ENCODE data around the gene KRT85.
"Not testable (repeated sequence)": the region's sequence is repeated elsewhere in the genome, so short reads cannot be mapped to it uniquely, and the experiment has no call there.

The KRT85 gene

DNA sequence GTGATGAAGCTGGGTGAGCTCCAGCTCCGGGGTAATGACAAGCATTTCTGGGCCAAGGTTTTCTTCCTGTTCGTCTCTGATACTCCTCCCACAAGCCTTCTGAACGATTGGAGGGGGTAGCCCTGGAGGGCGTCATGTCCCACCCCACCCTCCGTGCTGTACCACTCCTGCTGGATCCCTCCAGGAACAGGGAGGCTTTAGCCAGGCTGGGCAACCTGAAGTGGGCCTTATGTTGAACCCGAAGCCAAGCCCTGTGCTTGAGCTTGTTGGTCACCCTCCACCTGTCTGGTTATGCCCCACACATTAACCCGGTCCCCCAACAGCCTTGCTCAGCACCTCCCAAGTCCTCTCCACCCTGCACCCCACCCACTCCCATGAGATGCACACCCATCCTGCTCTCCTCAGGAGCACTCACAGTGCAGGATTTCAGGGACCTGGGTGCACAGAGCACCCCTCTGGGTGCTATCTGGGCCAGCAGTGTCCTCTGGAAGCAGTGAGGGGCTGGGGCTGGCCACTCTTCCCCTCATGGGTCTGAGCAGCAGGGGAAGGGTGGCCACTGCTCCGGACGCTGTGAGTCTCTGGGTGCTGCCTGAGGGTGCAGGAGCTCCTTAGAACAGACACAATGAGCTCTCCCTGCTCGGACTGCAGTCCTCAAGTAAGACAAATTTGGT, 39.3 kb downstream of the KRT85 start:
- no peak overlapping the region for H3K4me3 ChIP-seq (ENCODE audit: low read depth, low read length)

DNA sequence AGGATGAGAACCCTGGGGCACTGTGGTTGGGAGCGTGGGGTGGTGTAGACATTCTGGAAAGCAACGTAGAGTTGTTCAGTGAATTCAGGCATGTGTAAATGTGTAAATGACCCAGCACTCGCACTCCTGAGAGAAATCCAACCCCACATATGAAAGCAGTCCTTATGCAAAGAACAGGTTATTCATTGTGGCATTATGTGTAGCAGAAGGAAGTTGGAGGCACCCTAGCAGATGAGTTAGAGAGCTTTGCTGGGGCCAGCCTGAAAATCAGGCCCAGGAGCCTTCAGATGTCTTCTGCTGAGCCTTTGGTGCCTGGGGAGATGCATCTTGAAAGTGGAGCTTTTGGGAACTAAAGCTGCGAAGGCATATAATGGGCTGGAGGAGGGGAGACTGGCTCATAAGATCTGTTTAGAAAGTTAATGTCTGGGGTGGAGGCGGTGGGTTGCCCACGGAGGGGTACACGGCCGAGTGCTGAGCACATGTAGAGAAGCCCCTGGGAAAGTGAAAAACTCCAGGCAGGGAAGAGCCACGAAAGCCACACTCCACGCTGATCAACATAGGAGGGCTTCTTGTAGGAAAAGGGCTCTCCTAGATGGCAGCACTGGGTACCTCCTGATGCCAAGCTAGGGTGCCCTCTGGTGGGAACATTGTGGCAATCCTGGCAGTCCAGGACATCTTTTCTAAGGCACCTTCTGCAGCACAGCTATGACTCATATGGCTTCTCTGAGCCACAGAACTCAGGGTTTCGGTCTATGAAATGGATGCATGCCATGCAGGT, 40.0 kb downstream of the KRT85 start:
- no peak overlapping the region for H3K4me3 ChIP-seq (ENCODE audit: low read depth, low read length)

DNA sequence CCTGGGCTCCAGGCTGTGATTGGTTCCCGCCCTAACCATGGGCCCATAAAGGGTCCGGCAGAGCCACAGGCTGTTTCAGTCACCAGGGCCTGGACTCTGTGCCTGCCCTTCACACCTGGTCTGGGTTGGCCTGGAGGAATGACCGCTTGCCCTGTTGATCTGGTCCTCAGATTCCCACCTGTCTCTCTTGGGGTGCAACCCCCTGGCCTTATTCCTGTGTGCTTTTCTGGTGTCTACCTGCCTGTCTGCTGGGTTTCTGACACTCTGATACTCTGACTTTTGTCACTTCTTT, 43.2 kb downstream of the KRT85 start:
- H3K4me3 ChIP-seq (ENCODE audit: low read depth, low read length), result no peak overlapping the region

DNA sequence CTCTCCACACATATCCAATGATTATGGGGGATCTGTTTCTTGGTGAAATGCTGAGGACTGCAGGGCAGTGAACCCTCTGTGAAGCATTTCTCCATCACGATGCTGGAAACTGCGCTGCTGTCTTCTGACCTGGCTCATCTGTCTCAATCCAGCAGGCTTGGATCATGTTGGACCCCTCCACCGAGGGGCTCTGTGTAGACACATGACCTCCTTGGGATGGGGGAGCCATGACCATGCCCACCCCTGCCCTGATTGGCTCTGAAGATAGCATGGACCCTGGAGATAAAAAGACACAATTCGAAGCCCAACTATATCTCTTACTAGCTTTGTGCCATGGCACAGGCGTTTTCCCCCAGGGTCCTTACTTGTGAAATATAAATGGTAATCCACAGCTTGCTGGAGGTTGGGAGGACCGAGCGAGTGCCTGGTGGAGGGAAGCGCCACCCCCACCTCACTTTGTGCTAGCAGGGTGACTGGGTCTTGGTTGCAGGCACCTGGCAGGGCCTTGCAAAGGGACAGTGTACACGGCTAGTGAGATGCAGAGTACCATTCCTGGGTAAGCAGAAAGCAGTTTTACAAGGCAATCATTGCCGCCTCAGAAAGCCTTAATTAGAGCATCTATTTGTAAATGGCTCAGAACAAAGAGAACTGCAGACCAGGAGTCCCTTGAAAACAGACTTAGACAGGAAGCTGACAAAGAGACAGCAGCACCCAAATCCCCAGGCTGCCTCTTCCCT, 43.7 kb downstream of the KRT85 start:
- no peak overlapping the region for H3K4me3 ChIP-seq (ENCODE audit: low read depth, low read length)

DNA sequence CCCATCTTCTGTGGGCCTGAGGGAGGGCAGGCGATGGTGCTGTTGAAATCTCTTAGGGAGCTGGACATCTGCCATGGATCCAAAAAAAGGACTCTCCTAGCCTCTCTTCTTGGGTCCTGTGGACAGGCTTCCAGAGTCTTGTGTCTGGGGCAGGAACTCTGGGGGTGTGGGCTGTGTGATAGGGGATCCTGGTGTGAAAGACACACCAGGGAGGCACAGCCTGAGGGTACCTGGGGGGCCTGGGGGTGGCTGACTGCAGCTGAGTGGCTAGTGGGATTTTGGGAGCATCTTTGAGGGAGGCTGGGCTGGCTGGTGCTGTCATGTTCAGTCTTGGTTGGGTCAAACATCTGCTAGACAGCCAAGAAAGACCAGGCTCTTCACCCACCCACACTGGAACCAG, 44.3 kb downstream of the KRT85 start:
- no peak overlapping the region for H3K4me3 ChIP-seq (ENCODE audit: low read depth, low read length)

DNA sequence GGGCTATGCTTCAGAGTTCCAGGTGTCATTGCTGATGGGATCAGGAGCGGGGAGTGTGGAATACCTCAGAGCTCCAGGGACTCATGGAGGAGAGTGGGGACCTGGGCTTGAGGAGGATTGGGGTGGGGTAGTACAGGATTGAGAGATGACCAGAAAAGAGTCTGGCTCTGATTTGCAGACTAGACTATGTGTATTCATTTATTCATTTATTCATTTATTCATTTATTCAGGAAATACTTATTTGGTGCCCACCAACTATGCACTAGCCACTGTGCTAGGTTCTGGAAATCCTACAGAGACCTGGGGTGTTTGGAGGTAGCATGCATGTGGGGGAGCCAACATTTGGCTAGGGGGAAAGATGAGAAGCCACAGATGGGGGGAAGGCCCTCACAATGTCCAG, 45.2 kb downstream of the KRT85 start:
- no peak overlapping the region for H3K4me3 ChIP-seq (ENCODE audit: low read depth, low read length)

DNA sequence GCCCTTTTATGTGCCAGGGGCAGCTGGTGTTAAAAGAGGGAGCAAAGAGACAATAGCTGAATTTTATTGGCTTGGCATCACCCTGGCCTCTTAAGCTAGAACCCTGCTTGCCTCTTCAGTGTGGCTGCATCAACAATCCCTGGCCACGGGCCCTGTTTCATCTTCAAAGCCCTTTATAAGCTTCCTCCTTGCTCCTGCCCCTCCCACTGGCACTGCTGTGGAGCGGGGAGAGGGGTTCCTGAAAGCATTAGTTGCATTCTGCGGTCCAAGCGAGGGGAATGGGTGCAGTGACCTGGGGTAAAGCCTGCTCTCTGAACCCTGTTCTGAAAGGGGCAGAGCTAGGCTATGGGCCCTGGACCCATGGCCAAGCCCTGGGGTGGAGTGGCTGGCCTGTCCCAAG, 45.9 kb downstream of the KRT85 start:
- H3K4me3 ChIP-seq (ENCODE audit: low read depth, low read length), result no peak overlapping the region

DNA sequence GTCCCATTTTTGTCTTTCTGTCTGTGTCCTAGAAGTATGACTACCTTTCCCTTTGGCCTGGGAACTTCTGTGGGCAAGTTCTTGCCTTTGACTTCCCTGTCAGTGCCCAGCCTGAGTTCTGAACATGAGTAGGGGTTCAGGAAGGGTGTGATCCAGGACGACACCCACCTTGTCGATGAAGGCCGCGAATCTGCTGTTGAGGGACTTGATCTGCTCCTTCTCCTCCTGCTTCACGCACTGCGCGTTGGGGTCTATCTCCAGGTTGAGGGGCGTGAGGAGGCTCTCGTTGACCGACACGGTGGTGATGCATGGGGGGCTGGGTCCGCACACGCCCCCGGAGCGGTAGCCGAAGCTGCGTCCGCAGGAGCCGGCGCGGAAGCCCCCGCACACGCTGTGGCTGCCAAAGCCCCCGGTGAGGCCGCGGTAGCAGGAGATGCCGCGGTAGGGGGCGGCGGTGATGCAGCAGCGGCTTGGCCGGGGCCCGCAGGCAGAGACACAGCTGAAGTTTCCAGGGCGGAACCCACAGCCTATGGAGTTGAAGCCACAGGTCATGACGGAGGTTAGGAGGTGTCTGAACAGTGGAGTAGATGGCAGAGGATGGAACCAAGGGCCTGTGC, 46.4 kb downstream of the KRT85 start, which contains the start of gene KRT83:
TSS of gene KRT83 (minus strand) at position 615 of the 617 bp plus-strand sequence. CDS start at position 552, 63 bp downstream.
- H3K4me3 ChIP-seq (ENCODE audit: low read depth, low read length), result no peak within 1 kb of the TSS

DNA sequence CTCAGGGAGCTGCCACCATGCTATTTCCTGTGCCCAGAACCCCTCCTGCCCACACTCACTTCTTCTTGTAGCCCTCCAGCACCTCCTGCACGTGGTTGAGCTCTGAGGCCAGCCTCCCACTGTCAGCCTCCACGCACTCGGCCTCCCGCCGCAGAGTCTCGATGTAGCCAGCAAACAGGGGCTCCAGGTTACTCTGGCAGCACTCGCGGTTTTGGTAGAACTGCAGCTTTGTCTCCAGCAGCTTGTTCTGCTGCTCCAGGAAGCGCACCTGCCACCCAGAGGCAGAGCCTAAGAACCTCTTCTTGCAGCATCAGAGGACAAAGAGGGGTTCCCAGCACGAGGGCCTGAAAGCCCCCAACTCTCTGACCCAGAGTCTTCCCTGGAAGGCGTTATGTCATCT, 48.2 kb downstream of the KRT85 start:
- no peak overlapping the region for H3K4me3 ChIP-seq (ENCODE audit: low read depth, low read length)

DNA sequence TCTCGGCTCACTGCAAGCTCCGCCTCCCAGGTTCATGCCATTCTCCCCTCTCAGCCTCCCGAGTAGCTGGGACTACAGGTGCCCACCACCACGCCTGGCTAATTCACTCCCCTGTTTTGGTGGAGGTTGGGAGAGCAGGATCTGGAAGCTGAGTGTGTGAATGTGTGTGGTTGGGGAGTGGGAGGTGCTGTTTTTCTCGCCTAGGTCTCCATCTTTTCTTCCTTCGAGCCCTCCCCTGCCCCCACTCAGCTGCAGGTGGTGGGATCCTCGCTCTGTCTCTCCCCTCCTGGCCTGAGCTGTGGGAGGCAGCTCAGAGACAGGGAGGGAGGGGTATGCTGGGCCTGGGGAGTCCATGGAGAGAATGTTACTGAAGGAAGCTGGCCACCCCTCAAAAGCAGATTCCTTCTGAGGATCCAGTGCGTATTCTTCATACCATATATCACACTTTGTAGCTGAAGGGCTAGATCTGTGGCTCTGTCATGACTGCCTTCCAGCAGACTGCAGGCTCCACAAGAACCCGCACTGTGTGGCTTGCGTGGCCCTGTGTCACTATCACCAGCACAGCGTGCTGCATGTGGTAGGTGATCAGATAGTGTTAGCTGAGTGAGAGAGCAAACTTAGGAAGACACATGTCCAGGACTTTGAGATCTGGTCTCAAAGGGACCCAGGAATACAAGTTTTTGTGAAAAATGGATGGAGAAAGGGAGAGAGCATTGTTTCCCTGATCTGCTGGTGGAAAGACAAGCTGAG, 48.9 kb downstream of the KRT85 start:
- H3K4me3 ChIP-seq (ENCODE audit: low read depth, low read length), result no peak overlapping the region

DNA sequence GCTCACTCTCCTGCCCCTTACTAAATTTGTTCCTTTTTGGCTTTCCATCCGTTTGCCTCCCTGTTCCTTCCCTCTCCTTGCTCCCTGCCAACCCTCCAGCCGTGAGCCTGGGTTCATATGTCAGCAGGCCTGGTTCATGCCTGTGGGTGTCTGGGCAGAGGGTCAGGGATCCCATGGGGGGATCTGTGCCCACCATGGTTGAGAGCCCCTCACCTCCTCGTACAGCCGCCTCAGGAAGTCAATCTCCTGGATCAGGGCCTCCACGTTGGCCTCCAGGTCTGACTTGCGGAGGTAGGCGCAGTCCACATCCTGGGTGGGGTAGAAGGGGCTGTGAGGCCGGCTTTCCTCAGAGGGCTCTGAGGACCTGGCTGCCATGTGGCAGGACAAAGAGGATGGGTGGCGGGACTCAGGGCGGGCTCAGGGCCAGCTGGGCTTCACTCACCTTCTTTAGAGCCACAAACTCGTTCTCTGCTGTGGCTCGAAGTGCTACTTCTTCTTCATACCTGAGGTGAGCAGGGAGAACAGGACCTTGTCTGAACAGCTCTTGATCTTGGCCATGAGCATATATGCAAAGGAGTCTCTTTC, 49.7 kb downstream of the KRT85 start:
- no peak overlapping the region for H3K4me3 ChIP-seq (ENCODE audit: low read depth, low read length)

DNA sequence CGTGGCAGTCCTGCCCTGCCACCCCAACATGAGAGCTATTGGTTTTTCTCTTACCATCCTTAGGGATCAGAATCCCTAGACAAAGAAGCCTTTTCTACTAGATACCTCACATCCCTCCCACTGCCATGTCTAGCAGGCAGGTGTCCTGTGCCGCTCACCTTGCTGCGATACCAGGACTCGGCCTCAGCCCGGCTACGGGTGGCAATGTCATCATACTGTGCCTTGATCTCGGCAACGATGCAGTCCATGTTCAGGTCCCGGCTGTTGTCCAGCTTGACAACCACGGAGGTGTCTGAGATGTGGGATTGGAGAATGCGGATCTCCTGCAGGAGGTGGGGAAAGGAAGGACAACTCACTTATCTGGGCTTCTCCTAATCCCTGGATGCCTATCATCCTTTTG, 50.6 kb downstream of the KRT85 start:
- no peak overlapping the region for H3K4me3 ChIP-seq (ENCODE audit: low read depth, low read length)

DNA sequence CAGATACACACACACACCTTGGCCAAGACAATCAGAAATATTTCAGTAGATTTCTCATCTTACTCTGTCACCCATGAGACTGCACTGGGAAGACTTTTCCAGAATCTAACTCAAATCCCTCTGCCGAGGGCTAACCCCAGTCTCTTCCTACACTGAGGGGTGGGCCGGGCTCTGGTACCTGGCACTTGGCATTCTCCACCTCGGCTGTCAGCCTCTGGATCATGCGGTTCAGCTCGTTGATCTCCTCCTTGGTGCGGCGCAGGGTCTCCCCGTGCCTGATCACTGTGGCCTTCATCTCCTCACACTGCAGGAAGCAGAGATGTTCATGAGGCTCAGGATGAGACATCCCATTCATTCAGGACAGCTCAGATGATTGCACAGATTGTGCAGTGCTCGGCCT, 51.0 kb downstream of the KRT85 start:
- H3K4me3 ChIP-seq (ENCODE audit: low read depth, low read length), result no peak overlapping the region

DNA sequence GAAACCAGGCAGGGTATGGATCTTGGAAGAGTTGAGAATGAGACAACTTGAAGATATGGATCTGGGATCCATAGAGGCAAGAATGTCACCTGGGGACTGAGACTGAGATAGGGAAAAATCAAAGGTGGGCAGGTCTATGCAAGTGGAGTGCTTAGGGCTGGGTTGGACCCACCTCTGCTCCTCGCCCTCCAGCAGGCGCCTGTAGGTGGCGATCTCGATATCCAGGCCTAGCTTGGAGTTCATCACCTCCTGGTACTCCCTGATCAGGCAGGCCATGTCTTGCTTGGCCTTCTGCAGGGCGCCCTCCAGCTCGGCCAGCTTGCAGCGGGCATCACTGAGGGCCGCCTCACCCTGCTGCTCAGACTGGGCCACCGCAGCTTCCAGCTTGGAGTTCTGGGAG, 51.6 kb downstream of the KRT85 start:
- not testable (repeated sequence) for H3K4me3 ChIP-seq (ENCODE audit: low read depth, low read length)

DNA sequence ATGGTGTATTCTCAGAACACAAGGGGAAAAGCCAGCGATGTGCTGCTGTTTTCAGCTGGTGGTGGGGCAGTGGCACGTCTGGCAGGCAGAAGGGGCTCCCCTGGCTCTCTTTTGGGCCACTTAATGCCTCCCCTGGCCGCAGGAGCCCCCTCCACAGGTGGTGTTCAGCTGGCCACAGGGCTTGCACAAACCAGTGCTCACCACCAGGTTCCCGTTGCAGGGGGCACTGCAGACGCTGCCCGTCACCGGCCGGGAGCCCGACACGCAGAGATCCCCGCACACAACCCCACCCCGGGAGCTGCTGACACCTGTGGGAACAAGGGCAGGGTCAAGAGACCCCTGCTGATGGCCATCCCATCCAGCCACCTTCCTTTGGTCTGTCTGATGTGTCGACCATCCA, 52.8 kb downstream of the KRT85 start:
- no peak overlapping the region for H3K4me3 ChIP-seq (ENCODE audit: low read depth, low read length)

DNA sequence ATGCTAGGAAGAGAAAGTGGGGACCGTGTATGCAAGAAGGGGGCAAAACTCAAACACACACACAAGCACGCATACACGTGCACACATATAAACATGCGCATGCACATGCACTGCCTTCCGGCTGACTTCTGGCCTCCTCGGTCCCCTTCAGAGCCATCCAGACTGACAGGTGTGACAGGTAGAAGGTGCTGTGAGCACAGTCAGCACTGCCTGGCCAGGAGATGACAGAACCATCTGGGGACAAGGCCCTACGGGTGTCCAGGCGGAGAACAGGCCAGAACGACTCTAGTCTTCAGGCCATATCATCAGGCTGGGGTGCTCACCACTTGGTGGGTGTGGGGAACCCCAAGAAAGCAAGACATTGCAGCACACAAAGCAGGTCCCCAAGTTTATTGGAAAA, 53.4 kb downstream of the KRT85 start:
- H3K4me3 ChIP-seq (ENCODE audit: low read depth, low read length), result no peak overlapping the region

DNA sequence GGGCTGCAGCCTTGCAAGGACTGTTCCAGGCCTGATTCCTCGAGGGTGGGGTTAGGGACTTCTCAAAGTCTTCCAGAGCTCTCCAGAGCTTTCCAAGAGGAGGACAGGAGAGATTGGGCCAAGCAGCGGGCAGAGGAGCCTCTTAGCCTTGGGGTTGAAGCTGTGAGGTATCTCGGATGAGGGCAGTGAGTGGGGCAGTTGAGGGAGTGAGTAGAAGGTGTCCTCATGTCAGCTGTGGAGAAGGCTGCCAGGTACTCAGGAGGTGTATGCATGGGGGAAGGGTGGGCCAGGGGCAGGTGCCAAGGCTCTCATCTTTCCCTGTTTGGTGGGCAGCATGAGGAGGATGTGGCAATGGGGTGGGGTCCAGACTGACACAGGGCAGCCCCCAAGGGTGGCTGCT, 53.8 kb downstream of the KRT85 start:
- H3K4me3 ChIP-seq (ENCODE audit: low read depth, low read length), result no peak overlapping the region

DNA sequence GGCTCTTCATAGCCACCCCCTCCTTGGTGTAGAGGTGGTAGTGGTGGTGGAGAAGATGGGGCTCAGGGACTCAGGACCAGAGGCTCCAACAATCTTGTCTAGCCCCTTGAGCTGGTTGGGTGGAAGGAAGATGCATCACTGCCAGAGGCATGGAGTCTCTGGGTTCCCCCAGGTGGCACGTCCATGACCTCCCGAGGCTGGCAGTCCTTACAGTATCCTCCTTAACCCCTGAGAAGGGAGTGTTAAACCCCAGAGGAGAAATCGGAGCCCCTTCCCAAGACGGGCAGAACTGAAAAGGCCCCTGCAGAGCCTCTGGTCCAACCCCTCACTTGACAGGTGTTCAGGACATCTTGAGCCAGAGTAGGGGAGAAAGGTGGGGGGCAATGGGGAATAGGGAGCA, 55.2 kb downstream of the KRT85 start:
- no peak overlapping the region for H3K4me3 ChIP-seq (ENCODE audit: low read depth, low read length)

DNA sequence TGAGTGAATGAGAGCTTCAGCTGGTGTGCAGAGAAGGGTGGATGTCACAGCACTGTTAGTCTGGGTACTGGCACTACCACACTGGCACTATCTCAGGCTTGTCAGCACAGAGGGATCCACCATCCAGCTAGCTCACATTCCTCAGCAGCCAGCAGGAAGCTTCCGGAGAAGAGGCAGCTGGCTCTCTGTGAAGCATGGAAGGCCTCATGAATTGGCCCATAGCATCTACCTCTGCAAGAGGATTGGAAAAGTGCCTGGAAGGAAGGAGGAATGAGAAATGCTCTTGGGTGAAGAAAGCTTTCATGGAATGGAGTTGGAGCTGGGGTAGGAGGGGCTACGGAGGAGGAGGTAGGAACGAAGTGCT, 56.0 kb downstream of the KRT85 start:
- no peak overlapping the region for H3K4me3 ChIP-seq (ENCODE audit: low read depth, low read length)

DNA sequence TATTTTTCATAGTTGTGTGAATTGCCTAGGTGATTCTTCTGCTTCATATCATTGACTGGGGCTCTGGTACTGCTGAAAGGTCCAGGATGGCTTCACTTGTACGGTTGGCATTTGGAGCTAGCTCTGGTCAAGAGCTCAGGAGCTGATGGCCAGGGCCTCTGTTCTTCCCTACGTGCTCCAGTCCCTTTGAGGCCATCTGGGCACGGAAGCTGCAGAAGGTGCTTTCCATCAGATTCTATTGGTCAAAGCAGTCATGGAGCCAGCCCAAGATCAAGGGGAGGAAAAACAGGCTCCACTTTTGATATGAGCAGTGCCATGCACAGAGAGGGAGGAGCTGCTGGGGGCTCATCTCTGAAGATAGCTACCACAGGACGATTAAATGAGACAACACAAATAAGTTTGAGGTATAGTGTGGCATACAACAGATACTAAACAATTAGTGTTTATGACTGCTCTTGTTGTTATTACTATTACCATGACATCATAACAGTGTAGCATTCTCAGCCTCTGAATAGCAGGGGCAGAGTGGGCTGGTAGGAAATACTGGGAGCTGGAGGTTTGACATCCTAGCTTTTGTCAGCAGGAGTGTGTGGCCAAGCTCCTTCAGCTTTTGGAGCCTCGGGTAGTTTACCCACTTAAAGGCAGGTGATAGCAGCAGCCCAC, 56.5 kb downstream of the KRT85 start:
- no peak overlapping the region for H3K4me3 ChIP-seq (ENCODE audit: low read depth, low read length)
